ENCODE data around the gene RDH8. TPM values are rescaled to one million over a fixed set of nuclear protein-coding genes. Genes with fewer than 3 reads are reported as not detected.

Gene RDH8
- total RNA-seq, 2 donors from 2014 or later, result not detected

DNA sequence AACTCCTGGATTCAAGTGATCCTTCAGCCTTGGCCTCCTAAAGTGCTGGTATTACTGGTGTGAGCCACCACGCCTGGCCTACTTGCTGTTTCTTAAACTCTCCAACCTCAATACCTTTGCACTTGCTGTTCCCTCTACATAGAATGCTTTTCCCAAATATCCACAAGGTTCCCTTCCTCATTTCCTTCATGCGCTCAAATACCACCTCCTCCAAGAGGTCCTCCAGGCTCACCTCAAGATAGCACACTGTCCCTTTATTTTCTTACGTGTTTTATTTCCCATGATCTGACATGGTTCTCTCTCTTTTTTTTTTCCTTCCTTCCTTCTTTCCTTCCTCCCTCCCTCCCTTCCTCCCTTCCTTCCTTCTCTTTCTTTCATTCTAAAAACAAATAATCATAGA is 13.5 kb downstream of the RDH8 start:
- no peaks in the 10 kb centered on the region for H3K9me3 ChIP-seq (ENCODE audit: control insufficient read depth, low read length, poor library complexity, severe bottlenecking)
- Mint-ChIP-seq H3K4me3 (no peak overlapping the region), H3K36me3 (ENCODE audit: low read depth) (peaks cover 4% of the 10 kb centered on the region), H3K27ac (no peak overlapping the region), H3K27me3 (peaks cover 9% of the 10 kb centered on the region), H3K4me1 (no peaks in the 10 kb centered on the region)
- DNase-seq (no peak), ATAC-seq (no peak)

DNA sequence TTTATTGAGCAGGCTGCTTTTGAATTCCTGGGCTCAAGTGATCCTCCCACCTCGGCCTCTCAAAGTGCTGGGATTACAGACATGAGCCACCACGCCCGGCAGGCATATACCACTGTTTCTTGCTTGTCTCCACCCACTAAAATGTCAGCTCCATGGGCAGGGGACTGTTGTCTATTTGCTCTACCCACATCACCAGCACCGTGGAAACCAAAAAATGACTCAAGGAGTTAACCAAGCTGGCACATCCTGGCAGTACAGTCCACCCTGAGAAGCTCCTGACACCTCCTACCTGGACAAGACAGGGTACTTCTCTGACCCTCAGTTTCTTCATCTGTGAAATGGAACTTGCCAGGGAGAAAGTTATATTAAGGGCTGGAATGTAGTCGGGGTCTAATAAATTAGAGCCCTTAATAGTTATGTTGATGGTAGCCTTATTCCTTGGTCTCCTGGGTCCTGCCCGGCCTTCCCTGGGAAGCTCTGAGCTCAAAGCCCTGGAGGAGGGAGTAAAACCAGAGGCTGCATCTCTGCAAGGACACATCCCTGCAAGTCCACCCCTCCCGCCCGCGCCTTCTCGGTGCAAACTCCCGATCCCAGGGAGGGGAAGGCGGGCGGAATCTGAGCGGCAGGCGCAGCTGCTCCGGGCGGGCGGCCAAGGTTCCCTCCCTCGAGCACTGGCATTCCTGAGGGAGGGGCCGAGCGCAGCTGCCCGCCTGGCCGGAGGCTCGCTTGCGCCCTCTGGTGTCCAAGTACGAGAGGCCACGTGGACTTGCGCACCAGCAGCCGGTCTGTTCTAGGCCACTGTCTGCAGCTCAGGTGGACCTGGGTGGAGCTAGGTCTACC is 14.1 kb downstream of the RDH8 start:
- H3K4me3 Mint-ChIP-seq, result no peak overlapping the region
- H3K36me3 Mint-ChIP-seq (ENCODE audit: low read depth), result peaks cover 7% of the 10 kb centered on the region
- H3K9me3 ChIP-seq (ENCODE audit: control insufficient read depth, low read length, poor library complexity, severe bottlenecking), result no peaks in the 10 kb centered on the region
- H3K27ac Mint-ChIP-seq, result no peak overlapping the region
- DNase-seq, result peak; percentile 63 to 72 (median 70)
- peak; percentile 85 for ATAC-seq
- H3K27me3 Mint-ChIP-seq, result peaks cover 9% of the 10 kb centered on the region
- H3K4me1 Mint-ChIP-seq, result no peaks in the 10 kb centered on the region

DNA sequence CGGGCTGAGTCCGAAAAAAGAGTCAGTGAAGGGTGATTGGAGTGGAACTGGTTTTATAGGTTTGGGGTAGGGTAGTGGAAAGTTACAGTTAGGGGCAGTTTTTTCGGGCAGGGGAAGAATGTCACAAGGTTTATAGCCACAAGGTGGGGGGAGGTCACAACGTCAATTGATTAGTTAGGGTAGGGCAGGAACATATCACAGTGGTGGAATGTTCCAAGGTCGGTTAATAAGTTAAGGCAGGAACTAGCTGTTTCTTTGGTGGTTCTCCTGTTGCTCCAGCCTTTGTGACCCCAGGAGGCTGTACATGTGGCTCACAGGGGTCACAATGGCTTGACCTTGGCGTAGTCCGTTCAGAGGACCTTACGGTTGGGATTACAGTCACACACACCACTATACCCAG is 20.3 kb downstream of the RDH8 start:
- Mint-ChIP-seq H3K27me3 (peaks cover 5% of the 10 kb centered on the region), H3K36me3 (ENCODE audit: low read depth) (peaks cover 12% of the 10 kb centered on the region), H3K27ac (no peak overlapping the region), H3K4me1 (peaks cover 9% of the 10 kb centered on the region), H3K4me3 (no peak overlapping the region)
- ATAC-seq (no peak), DNase-seq (no peak)
- no peaks in the 10 kb centered on the region for H3K9me3 ChIP-seq (ENCODE audit: control insufficient read depth, low read length, poor library complexity, severe bottlenecking)

- Mint-ChIP-seq H3K36me3 (ENCODE audit: low read depth) (peaks cover 16% of the 10 kb centered on the region), H3K4me3 (no peak overlapping the region), H3K4me1 (peaks cover 9% of the 10 kb centered on the region), H3K27me3 (peaks cover 24% of the 10 kb centered on the region), H3K27ac (no peak overlapping the region)
- DNase-seq, result no peak
- H3K9me3 ChIP-seq (ENCODE audit: control insufficient read depth, low read length, poor library complexity, severe bottlenecking), result no peaks in the 10 kb centered on the region
- ATAC-seq, result no peak
Observed at GRCh38 chr19:10036601-10037071, 23.4 kb downstream of the RDH8 start.

DNA sequence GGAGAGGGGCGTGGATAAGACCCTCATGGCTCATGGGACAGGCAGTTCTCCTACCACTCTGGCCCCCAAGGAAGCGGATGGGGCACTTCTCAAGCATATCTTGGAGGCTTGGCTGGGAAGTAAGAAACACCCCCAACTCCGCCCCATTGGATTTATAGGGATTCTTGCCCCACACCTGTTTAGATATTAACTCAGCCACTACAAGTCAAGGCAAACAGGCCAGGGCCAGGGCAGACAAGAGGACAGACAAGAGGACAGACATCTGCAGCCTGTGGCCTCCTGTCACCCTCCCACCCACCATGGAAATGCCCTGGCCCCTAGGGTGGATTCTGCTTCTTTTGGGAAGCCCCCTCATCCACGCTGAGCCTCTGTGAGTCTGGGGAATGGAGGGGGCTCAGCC is 24.1 kb downstream of the RDH8 start:
- Mint-ChIP-seq H3K27me3 (peaks cover 28% of the 10 kb centered on the region), H3K36me3 (ENCODE audit: low read depth) (peaks cover 13% of the 10 kb centered on the region), H3K27ac (no peak overlapping the region), H3K4me1 (peaks cover 9% of the 10 kb centered on the region), H3K4me3 (no peak overlapping the region)
- DNase-seq, result no peak
- ATAC-seq, result no peak
- H3K9me3 ChIP-seq (ENCODE audit: control insufficient read depth, low read length, poor library complexity, severe bottlenecking), result no peaks in the 10 kb centered on the region

DNA sequence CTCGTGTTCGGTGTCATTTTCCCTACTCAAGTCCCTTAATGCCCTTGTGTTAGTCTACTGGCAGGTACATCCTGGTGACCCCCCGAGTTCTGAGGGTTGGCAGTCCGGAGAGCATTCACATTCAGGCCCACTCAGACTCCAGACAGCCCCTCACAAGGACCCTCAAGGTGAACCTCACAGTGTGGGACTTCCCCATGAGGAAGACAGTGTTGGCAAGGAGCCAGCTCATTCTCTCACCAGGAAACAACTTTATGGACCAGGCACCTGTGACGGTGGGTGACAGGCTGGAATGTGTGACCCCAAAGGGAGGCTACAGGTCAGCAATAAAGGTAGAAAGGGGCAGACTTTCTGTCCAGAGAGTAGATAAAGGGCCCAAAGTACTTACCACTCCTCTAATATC is 24.5 kb downstream of the RDH8 start:
- DNase-seq (no peak), ATAC-seq (no peak)
- no peaks in the 10 kb centered on the region for H3K9me3 ChIP-seq (ENCODE audit: control insufficient read depth, low read length, poor library complexity, severe bottlenecking)

DNA sequence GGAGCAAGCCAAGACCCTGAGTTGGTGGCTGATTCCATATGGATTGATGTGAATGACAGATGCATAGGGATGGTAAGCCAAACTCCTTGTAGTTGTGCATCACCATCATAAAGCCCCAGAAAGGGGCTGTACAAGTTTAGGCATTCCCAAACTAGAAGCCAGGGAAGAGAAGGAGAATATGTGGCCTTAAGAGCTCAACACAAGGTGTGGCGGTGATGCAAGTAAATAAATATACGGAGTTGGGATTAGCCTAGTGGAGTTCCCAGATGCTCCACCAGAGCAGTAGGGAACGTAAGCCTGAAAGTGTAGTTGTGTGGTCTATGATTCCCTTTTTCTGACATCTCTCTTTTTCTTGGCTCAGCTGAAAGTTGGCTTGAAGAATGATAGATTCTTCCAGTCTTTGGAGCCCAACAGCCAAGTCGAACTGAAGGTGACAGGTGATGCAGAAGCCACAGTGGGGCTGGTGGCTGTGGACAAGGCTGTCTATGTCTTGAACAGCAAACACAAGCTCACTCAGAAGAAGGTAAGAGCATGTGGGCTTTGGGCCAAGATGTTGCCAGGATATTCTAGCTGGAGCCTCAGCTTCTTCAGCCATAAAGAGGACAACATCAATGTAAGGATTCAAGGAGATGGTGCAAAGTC is 30.1 kb downstream of the RDH8 start:
- H3K27me3 Mint-ChIP-seq, result peaks cover 51% of the 10 kb centered on the region
- H3K36me3 Mint-ChIP-seq (ENCODE audit: low read depth), result peaks cover 4% of the 10 kb centered on the region
- no peak overlapping the region for H3K27ac Mint-ChIP-seq
- H3K4me1 Mint-ChIP-seq, result peaks cover 4% of the 10 kb centered on the region
- H3K9me3 ChIP-seq (ENCODE audit: control insufficient read depth, low read length, poor library complexity, severe bottlenecking), result no peaks in the 10 kb centered on the region
- DNase-seq (no peak), ATAC-seq (no peak)
- no peak overlapping the region for H3K4me3 Mint-ChIP-seq

More for the DNA sequence above, 24.5 kb downstream of the RDH8 start:
- peaks cover 6% of the 10 kb centered on the region for H3K4me1 Mint-ChIP-seq
- H3K4me3 Mint-ChIP-seq, result no peak overlapping the region
- H3K27me3 Mint-ChIP-seq, result peaks cover 33% of the 10 kb centered on the region
- H3K27ac Mint-ChIP-seq, result no peak overlapping the region
- peaks cover 10% of the 10 kb centered on the region for H3K36me3 Mint-ChIP-seq (ENCODE audit: low read depth)

- peaks cover 3% of the 10 kb centered on the region for H3K36me3 Mint-ChIP-seq (ENCODE audit: low read depth)
- DNase-seq (no peak), ATAC-seq (peak; percentile 42)
- peaks cover 43% of the 10 kb centered on the region for H3K27me3 Mint-ChIP-seq
- no peaks in the 10 kb centered on the region for H3K9me3 ChIP-seq (ENCODE audit: control insufficient read depth, low read length, poor library complexity, severe bottlenecking)
- no peak overlapping the region for H3K4me3 Mint-ChIP-seq
- no peak overlapping the region for H3K27ac Mint-ChIP-seq
- H3K4me1 Mint-ChIP-seq, result peaks cover 4% of the 10 kb centered on the region
Observed at GRCh38 chr19:10044390-10044789, 31.1 kb downstream of the RDH8 start.

- Mint-ChIP-seq H3K36me3 (ENCODE audit: low read depth) (peaks cover 3% of the 10 kb centered on the region), H3K27ac (no peak overlapping the region), H3K4me3 (no peak overlapping the region), H3K27me3 (peaks cover 42% of the 10 kb centered on the region), H3K4me1 (peaks cover 4% of the 10 kb centered on the region)
- no peak for ATAC-seq
- no peaks in the 10 kb centered on the region for H3K9me3 ChIP-seq (ENCODE audit: control insufficient read depth, low read length, poor library complexity, severe bottlenecking)
- DNase-seq, result no peak
Observed at GRCh38 chr19:10045371-10045770, 32.1 kb downstream of the RDH8 start.

DNA sequence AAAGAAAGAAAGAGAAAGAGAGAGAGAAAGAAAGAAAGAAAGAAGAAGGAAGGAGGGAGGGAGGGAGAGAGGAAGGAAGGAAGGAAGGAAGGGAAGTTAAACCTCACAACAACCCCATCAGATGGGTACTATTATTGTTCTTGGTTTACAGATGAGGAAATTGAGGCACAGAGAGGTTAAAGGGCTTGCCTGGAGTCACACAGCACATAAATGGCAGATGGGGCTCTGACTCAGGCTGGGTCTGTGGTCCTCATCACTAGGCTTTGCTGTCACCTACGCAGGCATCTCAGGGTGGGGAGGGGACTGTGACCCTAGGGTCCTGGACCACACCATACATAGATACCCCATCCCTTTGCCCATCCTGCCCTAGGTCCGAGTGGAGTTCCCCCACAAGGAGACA is 36.3 kb downstream of the RDH8 start:
- no peaks in the 10 kb centered on the region for H3K9me3 ChIP-seq (ENCODE audit: control insufficient read depth, low read length, poor library complexity, severe bottlenecking)
- H3K36me3 Mint-ChIP-seq (ENCODE audit: low read depth), result no peaks in the 10 kb centered on the region
- peak overlapping the region; percentile 36 for H3K4me3 Mint-ChIP-seq
- ATAC-seq, result no peak
- H3K27ac Mint-ChIP-seq, result no peak overlapping the region
- no peak for DNase-seq
- H3K27me3 Mint-ChIP-seq, result peaks cover 6% of the 10 kb centered on the region
- H3K4me1 Mint-ChIP-seq, result peaks cover 6% of the 10 kb centered on the region

DNA sequence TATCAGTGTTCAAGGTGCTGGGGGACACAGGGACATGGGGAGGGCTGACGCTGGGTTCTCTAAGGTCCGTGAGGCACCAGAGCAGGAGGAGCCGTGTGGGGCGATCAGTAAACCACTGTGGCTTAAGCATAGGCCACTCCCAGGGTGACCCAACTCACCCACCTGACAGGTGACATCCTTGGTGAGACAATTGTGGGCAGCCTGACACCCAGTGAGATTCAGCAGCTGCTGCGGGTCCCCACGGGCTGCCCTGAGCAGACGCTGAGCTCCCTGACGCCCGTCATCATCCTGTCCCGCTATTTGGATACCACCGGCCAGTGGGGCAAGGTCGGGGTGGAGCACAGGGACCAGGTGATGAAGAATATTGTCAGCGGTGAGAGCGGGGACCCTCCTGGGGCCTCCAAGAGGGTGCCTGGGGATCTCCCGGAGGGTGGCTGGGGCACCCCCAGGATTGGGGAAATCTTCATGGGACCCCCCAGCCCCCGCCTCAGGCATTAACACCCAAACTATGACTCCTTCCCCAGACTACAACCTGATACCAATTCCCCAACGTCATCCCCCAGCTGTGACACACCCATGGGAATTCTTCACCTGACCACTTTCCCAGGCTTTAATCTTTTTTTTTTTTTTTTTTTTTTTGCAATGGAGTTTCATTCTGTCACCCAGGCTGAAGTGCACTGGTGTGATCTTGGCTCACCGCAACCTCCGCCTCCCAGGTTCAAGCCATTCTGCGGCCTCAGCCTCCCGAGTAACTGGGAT is 39.5 kb downstream of the RDH8 start:
- ATAC-seq, result no peak
- peaks cover 3% of the 10 kb centered on the region for H3K36me3 Mint-ChIP-seq (ENCODE audit: low read depth)
- peak overlapping the region; percentile 47 for H3K27ac Mint-ChIP-seq
- H3K9me3 ChIP-seq (ENCODE audit: control insufficient read depth, low read length, poor library complexity, severe bottlenecking), result no peaks in the 10 kb centered on the region
- DNase-seq, result no peak
- no peaks in the 10 kb centered on the region for H3K27me3 Mint-ChIP-seq
- peaks cover 5% of the 10 kb centered on the region for H3K4me1 Mint-ChIP-seq
- no peak overlapping the region for H3K4me3 Mint-ChIP-seq

- H3K27me3 Mint-ChIP-seq, result peaks cover 20% of the 10 kb centered on the region
- no peak overlapping the region for H3K27ac Mint-ChIP-seq
- H3K36me3 Mint-ChIP-seq (ENCODE audit: low read depth), result no peaks in the 10 kb centered on the region
- ATAC-seq, result no peak
- DNase-seq, result no peak
- H3K4me3 Mint-ChIP-seq, result no peak overlapping the region
- H3K4me1 Mint-ChIP-seq, result peaks cover 5% of the 10 kb centered on the region
- no peaks in the 10 kb centered on the region for H3K9me3 ChIP-seq (ENCODE audit: control insufficient read depth, low read length, poor library complexity, severe bottlenecking)
Observed at GRCh38 chr19:10061717-10062310, 48.5 kb downstream of the RDH8 start.

DNA sequence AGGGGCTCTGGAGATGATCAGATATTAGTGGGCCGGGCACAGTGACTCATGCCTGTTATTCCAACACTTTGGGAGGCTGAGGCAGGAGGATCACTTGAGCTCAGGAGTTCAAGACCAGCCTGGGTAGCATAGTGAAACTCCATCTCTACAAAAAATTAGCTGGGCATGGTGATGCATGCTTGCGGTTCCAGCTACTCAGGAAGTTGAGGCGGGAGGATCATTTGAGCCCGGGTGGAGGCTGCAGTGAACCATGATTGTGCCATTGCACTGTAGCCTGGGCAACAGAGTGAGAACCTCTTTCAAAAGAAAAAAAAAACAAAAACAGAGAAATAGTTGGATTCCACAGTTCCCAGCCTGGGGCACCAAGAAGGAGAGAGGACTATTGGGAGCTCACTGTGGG is 54.9 kb downstream of the RDH8 start:
- H3K4me3 Mint-ChIP-seq, result peak overlapping the region; percentile 73
- H3K27ac Mint-ChIP-seq, result no peak overlapping the region
- DNase-seq (no peak), ATAC-seq (peak; percentile 50)
- no peaks in the 10 kb centered on the region for H3K9me3 ChIP-seq (ENCODE audit: control insufficient read depth, low read length, poor library complexity, severe bottlenecking)
- peaks cover 9% of the 10 kb centered on the region for H3K27me3 Mint-ChIP-seq
- H3K4me1 Mint-ChIP-seq, result peaks cover 18% of the 10 kb centered on the region
- peaks cover 4% of the 10 kb centered on the region for H3K36me3 Mint-ChIP-seq (ENCODE audit: low read depth)
